Measurements from ENCODE around the gene THSD1.

GRCh38 chr13:52421216-52421615 lies 15.2 kb upstream of the THSD1 start:
- TF ChIP-seq CTCF (optimal IDR thresholded peaks at IDR 0.05 in 1 of 3, IDR thresholded peaks at IDR 0.05 in 1 of 3, conservative IDR thresholded peaks at IDR 0.05 in 1 of 3; ENCODE audit: extremely low read depth in 1 of 3, insufficient read depth in 2 of 3, low read length in 3 of 3), result no peak
- TF ChIP-seq EZH2 (IDR thresholded peaks at IDR 0.05; ENCODE audit: low read length), result no peak
